ENCODE measurements around the gene FGF18. TPM values are rescaled to one million over a fixed set of nuclear protein-coding genes. Genes with fewer than 3 reads are reported as not detected.

The FGF18 gene
- total RNA-seq, 1 experiment from 2014 or later, result 0.94 TPM

- no peak overlapping the region for H2AFZ ChIP-seq (ENCODE audit: low read length)
- no peaks in the 10 kb centered on the region for H3K4me1 ChIP-seq (ENCODE audit: insufficient read depth, low read length)
- H2BK12ac ChIP-seq (ENCODE audit: insufficient read length, low read depth, low read length), result no peak overlapping the region
- no peak overlapping the region for H3T11ph ChIP-seq (ENCODE audit: low read length)
- H3K79me2 ChIP-seq (ENCODE audit: insufficient read depth, low read length), result peaks cover 5% of the 10 kb centered on the region; the same call in 1 of the 2 replicates
- H3K27ac ChIP-seq (ENCODE audit: insufficient read length, low read depth, low read length), result no peak overlapping the region
- no peak overlapping the region for H2BK20ac ChIP-seq (ENCODE audit: low read depth, low read length, poor library complexity, severe bottlenecking)
- no peak overlapping the region for H2BK15ac ChIP-seq (ENCODE audit: low read depth, low read length)
- no peaks in the 10 kb centered on the region for H4K20me1 ChIP-seq (ENCODE audit: control insufficient read depth, insufficient read depth, insufficient read length)
- H3K9me3 Mint-ChIP-seq, result no peaks in the 10 kb centered on the region
- H3K18ac ChIP-seq (ENCODE audit: insufficient read length, low read depth, low read length), result no peak overlapping the region
- H3K4me3 Mint-ChIP-seq, result no peak overlapping the region
- peaks cover 59 to 81% (median 78%) of the 10 kb centered on the region in 3 experiments for H3K36me3 Mint-ChIP-seq (ENCODE audit: insufficient read depth in 1 of 3, low read depth in 3 of 3)
- peaks cover 0 to 9% of the 10 kb centered on the region in 2 experiments; a peak in 3 of 4 replicates for H3K4me1 Mint-ChIP-seq
- H4K5ac ChIP-seq (ENCODE audit: insufficient read length, low read depth, low read length), result no peak overlapping the region
- H3K9ac ChIP-seq (ENCODE audit: extremely low read depth, insufficient read length, low read length), result no peak overlapping the region
- no peak overlapping the region for H3K23ac ChIP-seq (ENCODE audit: insufficient read length, low read depth, low read length)
- no peaks in the 10 kb centered on the region for H3K27me3 ChIP-seq (ENCODE audit: insufficient read depth, low read length)
- DNase-seq, result no peak
- no peaks in the 10 kb centered on the region for H3K23me2 ChIP-seq (ENCODE audit: insufficient read length, low read depth, low read length, poor library complexity, severe bottlenecking)
- H3K14ac ChIP-seq (ENCODE audit: insufficient read depth, low read length), result no peak overlapping the region
- no CpG with 5 or more reads among the region's 4 CpGs for WGBS (ENCODE audit: extremely low coverage, insufficient read length, low lambda C conversion rate)
- no peak overlapping the region for H2BK120ac ChIP-seq (ENCODE audit: low read depth, low read length, poor library complexity, severe bottlenecking)
- peak overlapping the region in 1 of 3 experiments; percentile 85; a peak in 2 of 7 replicates for H3K27ac Mint-ChIP-seq
- H3K9me3 ChIP-seq (ENCODE audit: control insufficient read depth, low read depth, low read length), result no peaks in the 10 kb centered on the region
- peaks cover 8% of the 10 kb centered on the region for H3K79me1 ChIP-seq (ENCODE audit: insufficient read depth, low read depth, low read length, poor library complexity, severe bottlenecking)
- H4K91ac ChIP-seq (ENCODE audit: insufficient read length, low read depth, low read length), result no peak overlapping the region
- no peak overlapping the region for H4K8ac ChIP-seq (replicated peaks; ENCODE audit: insufficient read length, low read depth, low read length)
- no peak overlapping the region for H3K56ac ChIP-seq (ENCODE audit: insufficient read length, low read depth, low read length)
- H2AK5ac ChIP-seq (ENCODE audit: insufficient read length, low read length), result no peak overlapping the region
- no peaks in the 10 kb centered on the region for H3K27me3 Mint-ChIP-seq (ENCODE audit: low read depth)
- no peak overlapping the region for H2BK5ac ChIP-seq (ENCODE audit: insufficient read length, low read length)
- H3K4ac ChIP-seq (ENCODE audit: low read depth, low read length), result no peak overlapping the region
- H3K4me2 ChIP-seq (ENCODE audit: insufficient read depth, insufficient read length, low read length), result no peak overlapping the region
- TF ChIP-seq, protein P1, sequence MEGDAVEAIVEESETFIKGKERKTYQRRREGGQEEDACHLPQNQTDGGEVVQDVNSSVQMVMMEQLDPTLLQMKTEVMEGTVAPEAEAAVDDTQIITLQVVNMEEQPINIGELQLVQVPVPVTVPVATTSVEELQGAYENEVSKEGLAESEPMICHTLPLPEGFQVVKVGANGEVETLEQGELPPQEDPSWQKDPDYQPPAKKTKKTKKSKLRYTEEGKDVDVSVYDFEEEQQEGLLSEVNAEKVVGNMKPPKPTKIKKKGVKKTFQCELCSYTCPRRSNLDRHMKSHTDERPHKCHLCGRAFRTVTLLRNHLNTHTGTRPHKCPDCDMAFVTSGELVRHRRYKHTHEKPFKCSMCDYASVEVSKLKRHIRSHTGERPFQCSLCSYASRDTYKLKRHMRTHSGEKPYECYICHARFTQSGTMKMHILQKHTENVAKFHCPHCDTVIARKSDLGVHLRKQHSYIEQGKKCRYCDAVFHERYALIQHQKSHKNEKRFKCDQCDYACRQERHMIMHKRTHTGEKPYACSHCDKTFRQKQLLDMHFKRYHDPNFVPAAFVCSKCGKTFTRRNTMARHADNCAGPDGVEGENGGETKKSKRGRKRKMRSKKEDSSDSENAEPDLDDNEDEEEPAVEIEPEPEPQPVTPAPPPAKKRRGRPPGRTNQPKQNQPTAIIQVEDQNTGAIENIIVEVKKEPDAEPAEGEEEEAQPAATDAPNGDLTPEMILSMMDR (conservative IDR thresholded peaks at IDR 0.05), result no peak
Measured at GRCh38 chr5:171407234-171407633, 12.2 kb upstream of the FGF18 start.
